Bronchial epithelial cell (primary cell): ENCODE results near the gene PIK3C2B. TPM values are rescaled to one million over a fixed set of nuclear protein-coding genes. Genes with fewer than 3 reads are reported as not detected.

Experiments used
- DNase-seq: peaks from one replicate; pipeline ENCODE4 v3.0.0-alpha.2; 2010; ENCODE audit warnings: low read depth
- FAIRE-seq: peaks from 2 replicates; lab custom pipeline; 2011; peaks lifted over from hg19 to GRCh38; lab: Jason Lieb, UNC
- H3K27me3 ChIP-seq: 2 replicates; pipeline ENCODE4 v1.5.1; 2011; ENCODE audit warnings: low read length; ENCODE audit not compliant: control insufficient read depth, insufficient read depth
- H3K36me3 ChIP-seq: 2 replicates; pipeline ENCODE4 v1.5.1; 2011; ENCODE audit warnings: low read length; ENCODE audit not compliant: control insufficient read depth, insufficient read depth
- H3K4me3 ChIP-seq: 2 replicates; pipeline ENCODE4 v1.5.1; 2011; ENCODE audit warnings: mild to moderate bottlenecking, low read depth, low read length, control low read depth
- CTCF ChIP-seq: IDR thresholded peaks from 2 replicates; pipeline ENCODE4 v1.5.1; 2011; ENCODE audit warnings: mild to moderate bottlenecking, moderate library complexity, low read length, control low read depth, inconsistent platforms; ENCODE audit not compliant: insufficient read depth, severe bottlenecking
- total RNA-seq: library from RNA; depleted of rRNA; stranded (reverse); fragments of >200 nt; gene quantifications from 2 replicates; pipeline ENCODE4 v1.2.1, GENCODE V29; 2014

The PIK3C2B gene
- total RNA-seq, 1 donor from 2014 or later = 2.1 TPM

GRCh38 chr1:204507317-204508105 is 12.9 kb upstream of the PIK3C2B start:
- Histone ChIP-seq H3K36me3 (no peaks in the 10 kb centered on the region), H3K4me3 (peak overlapping the region; percentile 42), H3K27me3 (no peaks in the 10 kb centered on the region)
- FAIRE-seq (no peak), DNase-seq (peak; percentile 15)
- no peak for TF ChIP-seq CTCF

- peak overlapping the region; percentile 42 for H3K4me3 ChIP-seq
- FAIRE-seq (no peak), DNase-seq (peak; percentile 84)
- H3K27me3 ChIP-seq = no peaks in the 10 kb centered on the region
- H3K36me3 ChIP-seq = no peaks in the 10 kb centered on the region
- TF ChIP-seq CTCF = no peak
Observed at GRCh38 chr1:204506969-204507316, 12.3 kb upstream of the PIK3C2B start.

- H3K4me3 ChIP-seq = peak overlapping the region; percentile 42
- FAIRE-seq (no peak), DNase-seq (peak; percentile 84)
- TF ChIP-seq CTCF = no peak
- no peaks in the 10 kb centered on the region for H3K36me3 ChIP-seq
- H3K27me3 ChIP-seq = no peaks in the 10 kb centered on the region
Observed at GRCh38 chr1:204506201-204506968, 11.8 kb upstream of the PIK3C2B start.

GRCh38 chr1:204505674-204506200 is 11.1 kb upstream of the PIK3C2B start:
- TF ChIP-seq CTCF = no peak
- H3K4me3 ChIP-seq = peak overlapping the region; percentile 31
- FAIRE-seq (no peak), DNase-seq (peak; percentile 11)
- H3K27me3 ChIP-seq = no peaks in the 10 kb centered on the region
- no peaks in the 10 kb centered on the region for H3K36me3 ChIP-seq

GRCh38 chr1:204503913-204504519 is 9.4 kb upstream of the PIK3C2B start:
- FAIRE-seq (no peak), DNase-seq (no peak)
- Histone ChIP-seq H3K36me3 (no peaks in the 10 kb centered on the region), H3K27me3 (no peaks in the 10 kb centered on the region), H3K4me3 (no peak overlapping the region)
- TF ChIP-seq CTCF = no peak
